GM12878 (cell line): ENCODE measurements around the gene CMBL.

ENCODE experiments used
- MTA3 ChIP-seq: IDR thresholded peaks from 2 replicates; pipeline ENCODE4 v1.6.1; 2012; ENCODE audit warnings: low read length, inconsistent platforms, borderline replicate concordance
- TF ChIP-seq, protein P1 (sequence below): IDR thresholded peaks from 2 replicates; pipeline ENCODE4 v1.6.1; 2012; ENCODE audit warnings: mild to moderate bottlenecking, low read depth, low read length

DNA sequence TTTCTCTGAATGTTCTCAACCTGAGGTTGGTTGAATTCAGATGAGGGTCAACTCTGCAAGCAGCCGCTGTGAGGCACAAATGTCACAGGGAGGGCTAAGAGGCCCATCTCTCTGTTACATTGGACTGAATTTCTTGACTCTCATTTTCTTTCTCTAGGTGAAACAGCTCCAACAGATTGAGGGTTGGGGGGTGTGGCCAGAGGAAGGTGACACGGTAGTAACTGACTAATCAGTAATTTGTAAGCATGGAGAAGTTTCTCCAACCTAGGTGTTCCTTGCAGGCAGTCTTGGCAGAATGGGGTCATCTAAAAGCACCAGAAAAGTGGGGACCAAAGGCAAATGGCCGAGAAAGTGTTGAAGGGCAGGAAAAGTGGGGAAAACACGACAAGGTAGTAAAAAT is 40.9 kb downstream of the CMBL start:
- no peak for TF ChIP-seq MTA3
- TF ChIP-seq, protein P1, sequence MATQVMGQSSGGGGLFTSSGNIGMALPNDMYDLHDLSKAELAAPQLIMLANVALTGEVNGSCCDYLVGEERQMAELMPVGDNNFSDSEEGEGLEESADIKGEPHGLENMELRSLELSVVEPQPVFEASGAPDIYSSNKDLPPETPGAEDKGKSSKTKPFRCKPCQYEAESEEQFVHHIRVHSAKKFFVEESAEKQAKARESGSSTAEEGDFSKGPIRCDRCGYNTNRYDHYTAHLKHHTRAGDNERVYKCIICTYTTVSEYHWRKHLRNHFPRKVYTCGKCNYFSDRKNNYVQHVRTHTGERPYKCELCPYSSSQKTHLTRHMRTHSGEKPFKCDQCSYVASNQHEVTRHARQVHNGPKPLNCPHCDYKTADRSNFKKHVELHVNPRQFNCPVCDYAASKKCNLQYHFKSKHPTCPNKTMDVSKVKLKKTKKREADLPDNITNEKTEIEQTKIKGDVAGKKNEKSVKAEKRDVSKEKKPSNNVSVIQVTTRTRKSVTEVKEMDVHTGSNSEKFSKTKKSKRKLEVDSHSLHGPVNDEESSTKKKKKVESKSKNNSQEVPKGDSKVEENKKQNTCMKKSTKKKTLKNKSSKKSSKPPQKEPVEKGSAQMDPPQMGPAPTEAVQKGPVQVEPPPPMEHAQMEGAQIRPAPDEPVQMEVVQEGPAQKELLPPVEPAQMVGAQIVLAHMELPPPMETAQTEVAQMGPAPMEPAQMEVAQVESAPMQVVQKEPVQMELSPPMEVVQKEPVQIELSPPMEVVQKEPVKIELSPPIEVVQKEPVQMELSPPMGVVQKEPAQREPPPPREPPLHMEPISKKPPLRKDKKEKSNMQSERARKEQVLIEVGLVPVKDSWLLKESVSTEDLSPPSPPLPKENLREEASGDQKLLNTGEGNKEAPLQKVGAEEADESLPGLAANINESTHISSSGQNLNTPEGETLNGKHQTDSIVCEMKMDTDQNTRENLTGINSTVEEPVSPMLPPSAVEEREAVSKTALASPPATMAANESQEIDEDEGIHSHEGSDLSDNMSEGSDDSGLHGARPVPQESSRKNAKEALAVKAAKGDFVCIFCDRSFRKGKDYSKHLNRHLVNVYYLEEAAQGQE, result no peak
